PC-3 (cell line): Measurements from ENCODE around the gene CAPG.

Experiments used
- EZH2 ChIP-seq: fragments of 300-600 bp; sonication (generic); IDR thresholded peaks from one replicate; pipeline ENCODE4 v1.6.1; 2017; ENCODE audit warnings: antibody characterized with exemption, mild to moderate bottlenecking, low read length; ENCODE audit not compliant: unreplicated experiment
- EZH2phosphoT487 ChIP-seq: fragments of 300-600 bp; sonication (generic); IDR thresholded peaks from 2 replicates; pipeline ENCODE4 v1.6.1; 2018; ENCODE audit warnings: mild to moderate bottlenecking, antibody characterized with exemption, low read length, borderline replicate concordance
- TF ChIP-seq, protein P1 (sequence below): fragments of 300-600 bp; sonication (generic); conservative IDR thresholded peaks from 2 replicates; pipeline ENCODE4 v1.5.1; 2017; ENCODE audit warnings: antibody characterized with exemption, low read depth, mild to moderate bottlenecking, low read length

DNA sequence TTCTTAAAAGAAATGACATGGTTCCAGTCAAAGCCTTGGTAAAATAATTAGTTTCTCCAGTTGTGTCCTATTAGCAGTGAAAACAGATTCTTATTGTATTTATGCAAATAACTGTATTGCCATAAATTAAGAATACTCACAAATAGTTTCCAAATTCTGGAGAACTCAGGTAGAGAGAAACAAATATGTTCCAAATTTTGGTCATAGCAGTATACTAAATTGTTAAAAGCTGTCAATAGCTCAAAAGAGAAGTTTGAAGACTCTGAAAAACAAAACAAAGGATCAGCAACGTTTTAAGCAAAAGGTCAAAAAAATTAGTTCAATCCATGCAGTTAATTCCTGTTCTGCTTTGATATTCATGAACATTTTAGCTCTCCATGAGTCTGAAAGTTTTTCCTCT lies 30.1 kb downstream of the CAPG start:
- TF ChIP-seq, protein P1, sequence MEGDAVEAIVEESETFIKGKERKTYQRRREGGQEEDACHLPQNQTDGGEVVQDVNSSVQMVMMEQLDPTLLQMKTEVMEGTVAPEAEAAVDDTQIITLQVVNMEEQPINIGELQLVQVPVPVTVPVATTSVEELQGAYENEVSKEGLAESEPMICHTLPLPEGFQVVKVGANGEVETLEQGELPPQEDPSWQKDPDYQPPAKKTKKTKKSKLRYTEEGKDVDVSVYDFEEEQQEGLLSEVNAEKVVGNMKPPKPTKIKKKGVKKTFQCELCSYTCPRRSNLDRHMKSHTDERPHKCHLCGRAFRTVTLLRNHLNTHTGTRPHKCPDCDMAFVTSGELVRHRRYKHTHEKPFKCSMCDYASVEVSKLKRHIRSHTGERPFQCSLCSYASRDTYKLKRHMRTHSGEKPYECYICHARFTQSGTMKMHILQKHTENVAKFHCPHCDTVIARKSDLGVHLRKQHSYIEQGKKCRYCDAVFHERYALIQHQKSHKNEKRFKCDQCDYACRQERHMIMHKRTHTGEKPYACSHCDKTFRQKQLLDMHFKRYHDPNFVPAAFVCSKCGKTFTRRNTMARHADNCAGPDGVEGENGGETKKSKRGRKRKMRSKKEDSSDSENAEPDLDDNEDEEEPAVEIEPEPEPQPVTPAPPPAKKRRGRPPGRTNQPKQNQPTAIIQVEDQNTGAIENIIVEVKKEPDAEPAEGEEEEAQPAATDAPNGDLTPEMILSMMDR, result no peak
- TF ChIP-seq EZH2 (no peak), EZH2phosphoT487 (no peak)
